ENCODE measurements around the gene TIMM17A.

The TIMM17A gene

GRCh38 chr1:201990427-201990826 lies 35.1 kb downstream of the TIMM17A start:
- H3K4me3 ChIP-seq (ENCODE audit: low read depth, low read length): no peak overlapping the region
- DNase-seq (ENCODE audit: low read depth): no peak
- no peak for TF ChIP-seq CTCF (IDR thresholded peaks at IDR 0.05; ENCODE audit: low read depth, low read length, missing control alignments)

GRCh38 chr1:201999625-202000238 lies 44.4 kb downstream of the TIMM17A start:
- DNase-seq (ENCODE audit: low read depth): no peak
- TF ChIP-seq CTCF (IDR thresholded peaks at IDR 0.05; ENCODE audit: low read depth, low read length, missing control alignments): peak; percentile 78
- H3K4me3 ChIP-seq (ENCODE audit: low read depth, low read length): no peak overlapping the region

- no peak for DNase-seq (ENCODE audit: low read depth)
- TF ChIP-seq CTCF (IDR thresholded peaks at IDR 0.05; ENCODE audit: low read depth, low read length, missing control alignments): no peak
- H3K4me3 ChIP-seq (ENCODE audit: low read depth, low read length): no peak overlapping the region
These were observed 47.2 kb downstream of the TIMM17A start for GRCh38 chr1:202002507-202002906.

GRCh38 chr1:202004711-202005110 lies 49.4 kb downstream of the TIMM17A start:
- no peak for DNase-seq (ENCODE audit: low read depth)
- no peak for TF ChIP-seq CTCF (IDR thresholded peaks at IDR 0.05; ENCODE audit: low read depth, low read length, missing control alignments)
- no peak overlapping the region for H3K4me3 ChIP-seq (ENCODE audit: low read depth, low read length)

GRCh38 chr1:202005958-202006357 lies 50.7 kb downstream of the TIMM17A start:
- no peak overlapping the region for H3K4me3 ChIP-seq (ENCODE audit: low read depth, low read length)
- no peak for DNase-seq (ENCODE audit: low read depth)
- no peak for TF ChIP-seq CTCF (IDR thresholded peaks at IDR 0.05; ENCODE audit: low read depth, low read length, missing control alignments)

GRCh38 chr1:202007304-202007703 lies 52.0 kb downstream of the TIMM17A start:
- H3K4me3 ChIP-seq (ENCODE audit: low read depth, low read length): no peak overlapping the region
- no peak for DNase-seq (ENCODE audit: low read depth)
- TF ChIP-seq CTCF (IDR thresholded peaks at IDR 0.05; ENCODE audit: low read depth, low read length, missing control alignments): no peak

GRCh38 chr1:202007805-202008489 lies 52.6 kb downstream of the TIMM17A start:
- no peak overlapping the region for H3K4me3 ChIP-seq (ENCODE audit: low read depth, low read length)
- TF ChIP-seq CTCF (IDR thresholded peaks at IDR 0.05; ENCODE audit: low read depth, low read length, missing control alignments): no peak
- no peak for DNase-seq (ENCODE audit: low read depth)
